Measurements from ENCODE around the gene PKM.

The PKM gene

DNA sequence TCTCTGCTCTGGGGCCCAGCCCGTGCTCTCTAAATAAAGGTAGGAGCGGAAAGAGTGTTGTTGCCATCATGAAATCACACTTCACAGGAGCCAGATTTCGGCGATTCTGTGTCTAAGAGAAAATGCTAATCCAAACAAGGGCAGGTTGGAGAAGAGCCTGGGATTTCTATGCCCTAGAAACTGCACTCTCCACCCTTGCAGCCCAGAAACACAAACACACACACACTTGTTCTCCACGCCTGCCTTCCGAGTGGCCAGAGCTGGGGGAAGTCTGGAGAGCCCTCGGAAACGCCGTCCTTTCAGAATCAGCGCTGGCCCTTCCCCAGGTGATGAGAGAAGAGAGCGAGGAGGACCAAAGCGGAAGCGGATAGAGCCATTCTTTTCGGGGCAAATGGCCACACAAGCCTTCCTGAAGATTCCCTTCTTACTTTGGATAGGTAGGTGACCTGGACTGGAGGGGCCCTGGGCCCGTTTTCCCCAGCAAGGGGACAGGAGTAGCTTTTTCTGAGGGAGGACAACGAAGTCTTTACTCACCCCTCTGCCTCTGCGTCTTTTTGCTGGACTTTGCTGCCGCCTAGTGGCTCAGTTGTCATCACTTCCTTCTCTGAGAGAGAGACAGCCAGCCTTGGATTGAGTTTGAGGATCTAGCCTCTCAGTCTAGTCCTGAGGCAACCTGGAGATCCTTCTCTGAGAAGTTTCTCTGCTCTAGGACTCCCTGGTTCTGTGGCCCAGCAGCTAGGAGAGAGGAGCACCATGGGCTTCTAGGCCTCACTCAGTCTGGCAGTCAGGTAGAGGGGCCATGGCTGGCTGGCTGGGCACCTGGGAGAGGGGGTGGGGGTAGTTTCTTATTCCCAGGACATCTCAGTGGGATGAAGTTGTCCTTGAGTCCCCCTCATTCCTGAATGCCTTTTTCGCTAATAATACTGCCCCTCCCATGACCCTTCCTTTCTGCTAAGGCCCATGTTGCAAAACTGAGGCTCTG, 75.1 kb downstream of the PKM start:
- peak; percentile 65 for DNase-seq (ENCODE audit: low read depth)

DNA sequence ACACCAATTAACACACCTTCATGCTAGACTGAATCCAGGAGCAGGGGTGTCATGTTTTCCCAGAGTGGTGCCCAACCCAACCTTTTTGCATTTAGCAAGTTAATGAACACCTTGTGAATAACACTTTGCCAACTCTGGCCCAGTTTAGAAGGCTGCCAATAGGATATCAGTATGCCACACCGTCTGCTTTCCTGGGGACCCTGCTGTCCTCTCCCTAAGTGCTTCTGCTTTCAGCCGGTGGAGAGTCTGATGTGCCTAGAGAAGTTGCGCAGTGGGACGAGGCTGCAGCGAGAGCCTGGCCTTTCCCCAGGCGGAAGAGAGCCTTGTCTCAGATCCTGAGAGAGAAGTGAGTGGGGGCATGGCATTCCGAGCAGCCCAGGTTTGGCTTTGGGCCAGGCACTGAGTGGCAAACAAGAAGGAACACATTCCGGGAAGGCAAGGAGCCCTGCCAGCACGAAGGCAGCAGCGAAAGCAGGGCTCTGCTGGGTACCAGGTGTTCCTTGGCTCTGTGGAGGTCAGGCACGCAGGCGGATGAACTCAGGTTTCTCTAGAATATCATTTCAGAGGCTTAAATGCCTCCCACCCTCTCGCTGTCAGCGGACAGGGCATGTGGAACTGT, 75.9 kb downstream of the PKM start:
- peak; percentile 26 for DNase-seq (ENCODE audit: low read depth)

DNA sequence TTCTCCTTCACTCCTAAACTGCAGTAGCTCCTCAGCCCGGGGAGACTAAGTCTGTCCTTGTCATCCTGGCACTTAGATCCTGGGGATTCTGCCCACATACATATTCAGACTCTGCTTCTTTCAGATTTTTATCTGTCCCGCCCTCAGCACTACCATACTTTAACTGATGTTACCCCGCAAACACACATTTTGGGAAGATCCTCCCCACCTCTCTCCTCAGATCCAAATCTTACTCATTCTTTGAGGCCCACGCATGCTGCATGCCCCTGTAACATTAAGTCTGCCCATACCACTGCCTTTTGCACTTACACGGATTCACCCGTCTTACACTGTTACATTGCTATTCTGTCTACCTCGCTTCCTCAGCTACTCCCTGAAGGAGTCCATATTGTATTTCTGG, 76.7 kb downstream of the PKM start:
- DNase-seq (ENCODE audit: low read depth) = no peak

DNA sequence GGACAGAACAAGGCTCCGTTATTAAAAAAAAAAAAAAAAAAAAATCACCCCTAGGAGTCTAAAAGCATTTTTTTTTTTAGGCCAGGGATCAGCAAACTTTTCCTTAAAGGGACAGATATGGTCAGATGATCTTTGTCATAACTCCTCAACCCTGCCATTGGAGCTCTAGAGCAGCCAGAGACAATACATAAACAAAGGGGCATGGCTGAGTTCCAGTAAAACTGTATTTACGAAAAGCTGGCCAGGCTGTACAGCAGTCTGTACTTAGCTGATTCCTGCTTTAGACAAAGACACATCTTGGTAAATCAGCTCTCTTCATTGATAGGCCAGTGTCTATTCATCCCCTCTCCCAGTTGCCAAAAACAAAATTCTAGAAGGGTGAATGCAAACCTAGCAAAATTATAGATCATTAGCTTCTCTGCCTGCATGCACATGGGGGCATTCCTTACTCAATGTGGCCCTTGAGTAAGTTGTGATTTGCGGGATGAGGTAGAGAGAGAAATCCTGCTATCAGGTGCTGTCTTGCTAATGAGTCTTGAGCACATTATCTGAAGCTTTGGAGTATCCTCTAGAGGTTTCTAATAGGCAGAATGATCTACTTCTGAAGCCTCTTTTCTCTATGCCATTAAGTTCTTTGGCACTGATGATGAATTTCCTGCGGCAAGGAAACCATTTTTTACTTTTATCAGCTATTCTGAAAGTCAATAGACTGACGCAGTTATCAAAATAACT, 77.6 kb downstream of the PKM start:
- no peak for DNase-seq (ENCODE audit: low read depth)

Data from amniotic epithelial cell (primary cell).